HCT116 (cell line): ENCODE data around the gene PLCB4. TPM values are rescaled to one million over a fixed set of nuclear protein-coding genes. Genes with fewer than 3 reads are reported as not detected.

Experiments
- ATAC-seq: fragments of 200-7000 bp; cut with Tn5 transposase; 2 replicates; pipeline ENCODE4 v1.9.1; 2020; ENCODE audit warnings: mild to moderate bottlenecking, moderate library complexity
- BruUV-seq: library from RNA; stranded (reverse); fragments of 400-500 nt; replicated peaks from 2 replicates; lab custom pipeline; 2021; lab: Mats Ljungman, UMichigan
- CTCF ChIA-PET: fragments of 300-600 bp; sonication (Branson Sonifier 250); formaldehyde crosslinking; loops from one replicate; lab custom pipeline; 2021; ENCODE audit warnings: antibody characterized with exemption; lab: Charles Lee
- POLR2A ChIA-PET: fragments of 300-600, 350-600 bp; sonication (Branson Sonifier 250); formaldehyde crosslinking; loops from one replicate; lab custom pipeline; 2021; ENCODE audit warnings: antibody characterized with exemption; lab: Charles Lee
- RAD21 ChIA-PET, 2 experiments: fragments of 300-600 bp; sonication (Branson Sonifier 250); formaldehyde crosslinking; loops; one replicate each; lab custom pipeline; 2023; ENCODE audit warnings: low total read pairs in 2 of 2; ENCODE audit not compliant: uncharacterized antibody in 2 of 2, unreplicated experiment in 2 of 2, low non-redundant PET in 1 of 2; lab: Charles Lee
- DNase-seq: peaks from one replicate; pipeline ENCODE4 v3.0.0-alpha.2; 2010; ENCODE audit warnings: low read depth, low spot score
- H2AFZ ChIP-seq: fragments of 200-600 bp; shearing (Covaris generic), sonication (generic); 2 replicates; pipeline ENCODE4 v1.6.1; 2017; ENCODE audit warnings: low read depth, mixed run types, mixed read lengths, antibody characterized with exemption, low read length; ENCODE audit not compliant: poor library complexity, severe bottlenecking
- H3K27ac ChIP-seq: 2 replicates; pipeline ENCODE4 v1.5.1; 2012; ENCODE audit warnings: low read depth, low read length
- H3K27me3 ChIP-seq: fragments of 200-600 bp; sonication (generic); 2 replicates; pipeline ENCODE4 v1.6.1; 2016; ENCODE audit warnings: mixed run types, low read length, mixed read lengths; ENCODE audit not compliant: insufficient read depth
- H3K36me3 ChIP-seq, 2 experiments: fragments of 200-500 bp in 1 of 2; fragments of 200-600 bp in 1 of 2; sonication (Bioruptor generic) in 1 of 2; sonication (generic) in 1 of 2; 2 replicates each; pipeline versions ENCODE4 v1.5.1 to v1.6.1; 2014 to 2016; ENCODE audit warnings: low read length in 2 of 2, inconsistent platforms in 1 of 2, mixed read lengths in 1 of 2, mixed run types in 1 of 2; ENCODE audit not compliant: insufficient read depth in 2 of 2, control insufficient read depth in 1 of 2
- H3K4me1 ChIP-seq, 2 experiments: fragments of 200-600 bp in 1 of 2; sonication (generic) in 1 of 2; 2 replicates each; pipeline versions ENCODE4 v1.5.1 to v1.6.1; 2012 to 2017; ENCODE audit warnings: low read length in 2 of 2, inconsistent platforms in 1 of 2, mild to moderate bottlenecking in 1 of 2, mixed read lengths in 1 of 2, mixed run types in 1 of 2, moderate library complexity in 1 of 2; ENCODE audit not compliant: insufficient read depth in 2 of 2, control insufficient read depth in 1 of 2
- H3K4me2 ChIP-seq: fragments of 200-600 bp; sonication (generic); 2 replicates; pipeline ENCODE4 v1.6.1; 2017; ENCODE audit warnings: mixed run types, low read length, mixed read lengths
- H3K4me3 ChIP-seq, 2 experiments: fragments of 200-600 bp in 1 of 2; sonication (generic) in 1 of 2; replicated peaks in 1 of 2; 2 replicates each; pipeline ENCODE4 v1.5.1; 2011 to 2016; ENCODE audit warnings: low read length in 2 of 2, control low read depth in 1 of 2, low read depth in 1 of 2, mild to moderate bottlenecking in 1 of 2, mixed read lengths in 1 of 2, mixed run types in 1 of 2
- H3K79me2 ChIP-seq: fragments of 200-600 bp; sonication (generic); 2 replicates; pipeline ENCODE4 v1.6.1; 2017; ENCODE audit warnings: mild to moderate bottlenecking, mixed run types, low read length, moderate library complexity, mixed read lengths; ENCODE audit not compliant: insufficient read depth
- H3K9ac ChIP-seq: fragments of 200-600 bp; sonication (generic); 2 replicates; pipeline ENCODE4 v1.6.1; 2016; ENCODE audit warnings: low read length, mixed read lengths
- H3K9me2 ChIP-seq: fragments of 200-600 bp; sonication (generic), shearing (Covaris generic); 2 replicates; pipeline ENCODE4 v1.6.1; 2017; ENCODE audit warnings: mixed run types, mild to moderate bottlenecking, moderate library complexity; ENCODE audit not compliant: insufficient read depth
- H3K9me3 ChIP-seq, 2 experiments: fragments of 200-500 bp in 1 of 2; fragments of 200-600 bp in 1 of 2; sonication (Bioruptor generic) in 1 of 2; sonication (generic) in 1 of 2; 2 replicates each; pipeline ENCODE4 v1.6.1; 2014 to 2017; ENCODE audit warnings: low read length in 2 of 2, mixed read lengths in 2 of 2, inconsistent platforms in 1 of 2, low read depth in 1 of 2, mild to moderate bottlenecking in 1 of 2, mixed run types in 1 of 2, moderate library complexity in 1 of 2; ENCODE audit not compliant: control insufficient read depth in 1 of 2, insufficient read depth in 1 of 2
- H4K20me1 ChIP-seq: fragments of 200-600 bp; sonication (generic), shearing (Covaris generic); 2 replicates; pipeline ENCODE4 v1.6.1; 2017; ENCODE audit warnings: mixed run types, mild to moderate bottlenecking, moderate library complexity; ENCODE audit not compliant: insufficient read depth
- CEBPB ChIP-seq: IDR thresholded peaks from 2 replicates; pipeline ENCODE4 v1.6.1; 2012; ENCODE audit warnings: low read depth
- EGR1 ChIP-seq: IDR thresholded peaks from 2 replicates; pipeline ENCODE4 v1.6.1; 2012; ENCODE audit warnings: low read depth
- EZH2 ChIP-seq: fragments of 200-600 bp; sonication (generic); IDR thresholded peaks from 2 replicates; pipeline ENCODE4 v1.6.1; 2017; ENCODE audit warnings: antibody characterized with exemption, mixed run types
- EZH2phosphoT487 ChIP-seq: fragments of 200-600 bp; IDR thresholded peaks from 2 replicates; pipeline ENCODE4 v1.6.1; 2018; ENCODE audit warnings: antibody characterized with exemption, borderline replicate concordance
- FOSL1 ChIP-seq: IDR thresholded peaks from 2 replicates; pipeline ENCODE4 v1.6.1; 2012; ENCODE audit warnings: low read depth
- JUND ChIP-seq: IDR thresholded peaks from 2 replicates; pipeline ENCODE4 v1.6.1; 2012
- MAX ChIP-seq: IDR thresholded peaks from 2 replicates; pipeline ENCODE4 v1.6.1; 2012
- POLR2A ChIP-seq: IDR thresholded peaks from 2 replicates; pipeline ENCODE4 v1.7.0; 2011; ENCODE audit warnings: borderline replicate concordance; ENCODE audit not compliant: insufficient read depth, insufficient read length; ENCODE audit errors: extremely low read depth
- POLR2AphosphoS5 ChIP-seq: IDR thresholded peaks from 2 replicates; pipeline ENCODE4 v1.6.1; 2011; ENCODE audit warnings: mild to moderate bottlenecking, low read depth, low read length, moderate library complexity
- REST ChIP-seq: IDR thresholded peaks from 2 replicates; pipeline ENCODE4 v1.6.1; 2012; ENCODE audit warnings: low read depth
- SP1 ChIP-seq: IDR thresholded peaks from 2 replicates; pipeline ENCODE4 v1.6.1; 2012; ENCODE audit warnings: low read depth
- SRF ChIP-seq: IDR thresholded peaks from 2 replicates; pipeline ENCODE4 v1.6.1; 2012; ENCODE audit warnings: low read depth
- TCF7L2 ChIP-seq: IDR thresholded peaks from 2 replicates; pipeline ENCODE4 v1.7.0; 2011; ENCODE audit warnings: borderline replicate concordance, inconsistent platforms; ENCODE audit not compliant: insufficient read depth, insufficient read length; ENCODE audit errors: extremely low read depth
- YY1 ChIP-seq: IDR thresholded peaks from 2 replicates; pipeline ENCODE4 v1.6.1; 2011; ENCODE audit warnings: low read length, low read depth, moderate library complexity, mild to moderate bottlenecking; ENCODE audit not compliant: insufficient replicate concordance; ENCODE audit errors: extremely low read depth
- ZFX ChIP-seq: fragments of 450-650 bp; IDR thresholded peaks from 2 replicates; pipeline ENCODE4 v1.6.1; 2017
- ZNF274 ChIP-seq: fragments of 200-500 bp; sonication (Bioruptor generic); IDR thresholded peaks from 2 replicates; pipeline ENCODE4 v1.6.1; 2014; ENCODE audit warnings: mild to moderate bottlenecking, low read depth, low read length, inconsistent platforms
- intact Hi-C: fragments of 100-400 bp; cut with micrococcal nuclease; formaldehyde crosslinking; loops from 2 replicates; pipeline ENCODE4 v1.10.0; 2022
- total RNA-seq: library from RNA; stranded (reverse); gene quantifications from one replicate; pipeline ENCODE4 v1.2.1, GENCODE V29; 2021; ENCODE audit not compliant: unreplicated experiment

Gene PLCB4
- total RNA-seq, 1 experiment from 2014 or later = 2.5 TPM

GRCh38 chr20:9331707-9332435, 263.0 kb downstream of the PLCB4 start:
- DNase-seq (no peak), ATAC-seq (no peak)
- Histone ChIP-seq H3K79me2 (no peaks in the 10 kb centered on the region), H3K4me3 (no peak overlapping the region), H3K9ac (no peak overlapping the region), H3K9me2 (no peaks in the 10 kb centered on the region), H3K4me1 (no peaks in the 10 kb centered on the region), H3K9me3 (no peaks in the 10 kb centered on the region), H3K27ac (no peak overlapping the region), H3K4me2 (no peak overlapping the region), H3K36me3 (no peaks in the 10 kb centered on the region), H2AFZ (no peak overlapping the region), H3K27me3 (no peaks in the 10 kb centered on the region)
- intact Hi-C loops = no loop called here
- ChIA-PET CTCF (no interaction called here), POLR2A (no interaction called here), RAD21 (no interaction called here)
- BruUV-seq = no TSS peak
- TF ChIP-seq POLR2A = no peak
- TF ChIP-seq, all 23 proteins: peak for 0
- no peaks in the 10 kb centered on the region for H4K20me1 ChIP-seq

GRCh38 chr20:9332791-9333479, 264.0 kb downstream of the PLCB4 start:
- Histone ChIP-seq H3K27me3 (no peaks in the 10 kb centered on the region), H3K4me3 (no peak overlapping the region), H3K9ac (no peak overlapping the region), H3K4me1 (no peaks in the 10 kb centered on the region), H2AFZ (no peak overlapping the region), H3K79me2 (no peaks in the 10 kb centered on the region), H4K20me1 (no peaks in the 10 kb centered on the region), H3K27ac (no peak overlapping the region), H3K4me2 (no peak overlapping the region), H3K36me3 (no peaks in the 10 kb centered on the region), H3K9me2 (no peaks in the 10 kb centered on the region), H3K9me3 (no peaks in the 10 kb centered on the region)
- intact Hi-C loops = no loop called here
- ChIA-PET RAD21 (no interaction called here), CTCF (no interaction called here), POLR2A (no interaction called here)
- no TSS peak for BruUV-seq
- ATAC-seq (no peak), DNase-seq (no peak)
- TF ChIP-seq EGR1 = no peak
- no peak for TF ChIP-seq TCF7L2
- no peak for TF ChIP-seq ZNF274
- TF ChIP-seq POLR2A = no peak
- no peak for TF ChIP-seq EZH2phosphoT487
- no peak for TF ChIP-seq SRF
- TF ChIP-seq JUND = no peak
- TF ChIP-seq FOSL1 = no peak
- no peak for TF ChIP-seq POLR2AphosphoS5
- no peak for TF ChIP-seq ZFX
- no peak for TF ChIP-seq EZH2
- TF ChIP-seq CEBPB = no peak
- TF ChIP-seq SP1 = no peak
- no peak for TF ChIP-seq YY1
- no peak for TF ChIP-seq REST
- TF ChIP-seq MAX = no peak
